BE2C (cell line): ENCODE measurements around the gene ZNF484.
"Not testable (repeated sequence)": the region's sequence is repeated elsewhere in the genome, so short reads cannot be mapped to it uniquely, and the experiment has no call there.

Experiments used
- DNase-seq: peaks from one replicate; pipeline ENCODE4 v3.0.0-alpha.2; 2020
- H3K27me3 ChIP-seq: fragments of 250-450 bp; sonication (Bioruptor Pico); 2 replicates; pipeline ENCODE4 v1.5.1; 2020; ENCODE audit warnings: mild to moderate bottlenecking
- H3K36me3 ChIP-seq: fragments of 250-450 bp; sonication (Bioruptor Pico); 2 replicates; pipeline ENCODE4 v1.5.1; 2020; ENCODE audit warnings: mild to moderate bottlenecking
- H3K4me1 ChIP-seq: fragments of 250-450 bp; sonication (Bioruptor Pico); 2 replicates; pipeline ENCODE4 v1.5.1; 2020
- H3K4me3 ChIP-seq: 2 replicates; pipeline ENCODE4 v1.5.1; 2011; ENCODE audit warnings: low read depth, low read length
- H3K9me3 ChIP-seq: fragments of 250-450 bp; sonication (Bioruptor Pico); 2 replicates; pipeline ENCODE4 v1.5.1; 2020
- CTCF ChIP-seq: IDR thresholded peaks from 2 replicates; pipeline ENCODE4 v1.5.1; 2012; ENCODE audit warnings: mild to moderate bottlenecking, low read depth, low read length

The ZNF484 gene

DNA sequence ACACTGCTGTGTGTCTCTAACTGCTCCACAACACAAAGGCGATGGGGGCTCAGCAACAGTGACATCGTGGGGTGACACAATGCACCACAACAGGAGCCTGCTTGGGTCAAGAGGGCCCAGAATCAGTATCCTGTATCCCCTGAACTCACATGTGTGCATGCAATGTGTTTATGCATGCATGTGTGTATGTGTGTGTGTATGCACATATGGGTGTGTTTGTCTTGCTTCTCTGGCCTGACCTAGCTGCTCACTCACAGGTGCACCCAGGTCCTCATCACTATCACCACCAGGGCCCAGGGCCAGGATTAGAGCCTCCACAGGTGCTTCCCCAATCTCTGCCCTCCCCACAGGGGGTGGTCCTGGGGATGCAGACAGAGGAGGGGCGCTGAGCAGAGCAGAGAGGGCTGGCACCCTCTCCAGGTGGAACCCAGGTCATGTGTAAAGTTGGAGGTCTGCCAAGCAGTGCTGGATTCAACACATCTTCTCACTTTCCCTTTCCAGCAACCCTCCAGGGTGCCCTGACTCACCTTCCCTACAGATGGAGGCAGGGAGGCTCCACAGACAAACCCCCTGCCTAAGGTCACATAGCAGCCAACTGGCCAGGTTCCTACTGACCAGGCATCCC, 18.1 kb upstream of the ZNF484 start:
- H3K27me3 ChIP-seq, result no peaks in the 10 kb centered on the region
- no peaks in the 10 kb centered on the region for H3K9me3 ChIP-seq
- H3K4me3 ChIP-seq, result no peak overlapping the region
- TF ChIP-seq CTCF, result no peak
- H3K36me3 ChIP-seq, result no peaks in the 10 kb centered on the region
- no peaks in the 10 kb centered on the region for H3K4me1 ChIP-seq
- DNase-seq, result no peak

DNA sequence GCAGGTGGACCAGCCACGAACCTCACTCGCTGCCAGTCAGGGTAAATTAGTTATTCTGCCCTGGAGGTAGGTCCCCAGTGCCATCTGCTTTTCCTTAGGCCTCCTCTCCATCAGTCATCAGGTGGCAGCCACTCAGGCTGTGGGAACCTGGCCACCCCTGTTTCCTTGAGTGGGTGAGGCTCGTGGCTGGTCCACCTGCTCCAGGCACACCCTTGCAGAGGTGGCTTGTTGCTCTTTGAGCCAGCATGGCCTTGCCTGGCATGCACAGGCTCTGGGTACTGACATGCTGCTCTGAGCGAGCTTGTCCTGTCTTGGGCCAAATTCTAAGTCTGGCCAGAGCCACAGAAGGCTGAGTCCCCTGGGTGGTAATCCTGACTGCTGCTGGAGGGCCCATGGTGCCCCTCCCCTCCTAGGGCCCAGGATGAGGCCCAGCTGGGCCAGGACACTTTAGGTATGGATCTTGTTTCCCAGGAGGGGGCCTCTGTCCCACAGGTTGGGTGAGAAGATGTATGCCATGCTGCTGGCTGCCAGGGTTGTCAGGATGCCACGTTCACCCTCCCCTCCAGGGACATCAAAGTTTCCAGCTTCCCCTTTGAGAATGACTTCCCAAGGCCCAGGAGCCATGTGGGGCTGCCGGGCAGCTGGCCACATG, 17.0 kb upstream of the ZNF484 start:
- DNase-seq, result no peak
- Histone ChIP-seq H3K9me3 (no peaks in the 10 kb centered on the region), H3K4me3 (no peak overlapping the region), H3K27me3 (no peaks in the 10 kb centered on the region), H3K4me1 (no peaks in the 10 kb centered on the region), H3K36me3 (no peaks in the 10 kb centered on the region)
- no peak for TF ChIP-seq CTCF

- not testable (repeated sequence) for DNase-seq, H3K4me1 ChIP-seq, H3K4me3 ChIP-seq, H3K9me3 ChIP-seq, H3K27me3 ChIP-seq, H3K36me3 ChIP-seq
These were observed 16.2 kb upstream of the ZNF484 start for GRCh38 chr9:92893916-92894610.

DNA sequence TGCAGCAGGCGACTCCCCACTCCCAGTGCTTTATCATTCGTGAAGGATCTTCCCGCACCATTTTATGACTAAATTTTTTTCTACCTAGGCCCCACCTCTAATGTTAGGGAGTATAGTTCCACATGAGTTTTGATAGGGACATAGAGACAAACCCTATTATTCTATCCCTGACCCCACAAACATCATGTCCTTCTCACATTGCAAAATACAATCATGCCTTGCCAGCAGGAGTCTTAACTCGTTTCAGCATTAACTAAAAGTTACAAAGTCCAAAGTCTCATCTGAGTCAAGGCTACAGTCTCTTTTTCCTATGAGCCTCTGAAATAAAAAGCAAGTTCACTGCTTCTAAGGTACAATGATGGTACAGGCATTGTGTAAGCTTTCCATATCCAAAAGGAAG, 14.4 kb upstream of the ZNF484 start:
- not testable (repeated sequence) for DNase-seq, H3K27me3 ChIP-seq, H3K9me3 ChIP-seq, H3K4me1 ChIP-seq, H3K36me3 ChIP-seq, H3K4me3 ChIP-seq

- no peaks in the 10 kb centered on the region for H3K9me3 ChIP-seq
- DNase-seq, result no peak
- H3K4me1 ChIP-seq, result no peaks in the 10 kb centered on the region
- H3K4me3 ChIP-seq, result no peak overlapping the region
- peaks cover 5% of the 10 kb centered on the region; the same call in 1 of the 2 replicates for H3K27me3 ChIP-seq
- no peaks in the 10 kb centered on the region for H3K36me3 ChIP-seq
- no peak for TF ChIP-seq CTCF
These were observed 12.9 kb upstream of the ZNF484 start for GRCh38 chr9:92890761-92891160.

DNA sequence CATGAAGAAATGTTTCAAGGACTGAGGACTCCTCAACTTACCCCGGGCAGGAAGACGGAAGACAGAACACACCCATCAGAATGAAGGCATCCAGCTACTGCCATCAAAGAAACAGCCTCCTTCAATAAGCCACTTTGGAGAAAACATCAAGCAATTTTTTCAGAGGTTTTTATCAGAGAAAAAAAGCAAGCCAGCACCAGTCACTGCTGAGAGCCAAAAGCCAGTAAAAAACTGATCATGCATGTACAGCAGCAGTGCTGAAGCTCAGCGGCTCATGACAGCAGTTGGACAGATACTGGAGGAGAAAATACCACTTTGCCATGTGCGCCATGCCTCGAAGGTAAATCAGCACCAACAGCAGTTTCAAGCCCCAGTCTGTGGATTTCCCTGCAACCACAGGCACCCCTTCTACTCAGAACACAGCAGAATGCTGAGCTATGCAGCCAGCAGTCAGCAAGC, 10.1 kb upstream of the ZNF484 start:
- no peaks in the 10 kb centered on the region for H3K4me1 ChIP-seq
- H3K27me3 ChIP-seq, result peaks cover 5% of the 10 kb centered on the region; the same call in 1 of the 2 replicates
- H3K9me3 ChIP-seq, result no peaks in the 10 kb centered on the region
- TF ChIP-seq CTCF, result no peak
- no peak for DNase-seq
- no peaks in the 10 kb centered on the region for H3K36me3 ChIP-seq
- H3K4me3 ChIP-seq, result no peak overlapping the region

DNA sequence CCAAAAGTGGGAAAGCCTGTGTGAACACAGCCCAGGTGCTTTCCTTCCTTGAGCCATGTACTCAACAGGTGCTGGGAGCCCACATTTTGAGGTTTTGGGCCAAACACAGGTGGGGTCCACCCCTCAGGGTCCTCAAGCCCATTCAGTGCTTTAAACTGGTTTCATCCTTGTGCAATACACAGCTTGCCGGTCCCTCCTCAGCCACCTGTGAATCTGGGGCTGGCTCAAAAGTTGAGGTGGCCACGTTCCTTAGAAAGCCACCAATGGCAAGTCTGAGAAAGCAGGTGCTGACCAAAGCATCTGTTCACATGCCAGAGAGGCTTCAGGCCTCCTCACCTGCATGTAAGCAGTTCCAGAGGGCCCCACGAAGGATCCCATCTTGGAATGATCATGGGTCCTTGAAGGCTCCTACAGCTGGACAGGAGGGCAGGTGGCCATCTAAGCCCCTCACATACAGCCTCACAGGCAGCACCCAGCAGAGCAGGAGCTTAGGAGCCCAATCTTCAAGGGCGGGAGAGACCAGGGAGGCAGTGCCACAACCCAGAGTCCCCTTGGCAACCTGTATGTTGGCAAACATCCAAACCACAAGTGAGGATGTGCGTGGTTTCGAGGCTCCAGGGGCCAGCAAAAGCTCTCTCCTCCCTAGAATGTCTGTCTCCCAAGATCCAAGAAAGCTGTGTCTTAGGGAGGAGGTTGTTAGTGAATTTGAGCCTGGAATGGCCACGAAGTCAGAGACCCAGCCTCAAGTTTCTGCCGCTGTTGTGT, 9.2 kb upstream of the ZNF484 start:
- not testable (repeated sequence) for H3K36me3 ChIP-seq, H3K27me3 ChIP-seq, DNase-seq, H3K4me3 ChIP-seq, H3K9me3 ChIP-seq, H3K4me1 ChIP-seq
